Panc1 (cell line): ENCODE data around the gene SYF2. TPM values are rescaled to one million over a fixed set of nuclear protein-coding genes. Genes with fewer than 3 reads are reported as not detected.

Experiments used
- ATAC-seq: fragments of 200-7000 bp; cut with Tn5 transposase; 2 replicates; pipeline ENCODE4 v1.9.1; 2020; ENCODE audit warnings: mild to moderate bottlenecking, moderate library complexity
- BruUV-seq: library from RNA; stranded (reverse); fragments of 400-500 nt; replicated peaks from 2 replicates; lab custom pipeline; 2021; lab: Mats Ljungman, UMichigan
- CTCF ChIA-PET: fragments of 300-600 bp; sonication (Branson Sonifier 250); formaldehyde crosslinking; loops from one replicate; lab custom pipeline; 2022; ENCODE audit warnings: antibody characterized with exemption; lab: Charles Lee
- POLR2A ChIA-PET: fragments of 300-600 bp; sonication (Branson Sonifier 250); formaldehyde crosslinking; loops from one replicate; lab custom pipeline; 2022; ENCODE audit warnings: antibody characterized with exemption; lab: Charles Lee
- DNase-seq: peaks from one replicate; pipeline ENCODE4 v3.0.0-alpha.2; 2010; ENCODE audit warnings: low read depth, low spot score
- H3K27ac ChIP-seq: 2 replicates; pipeline ENCODE4 v1.5.1; 2011; ENCODE audit warnings: mild to moderate bottlenecking, low read length, inconsistent platforms
- H3K27me3 ChIP-seq: fragments of 200-500 bp; sonication (Bioruptor generic); 2 replicates; pipeline ENCODE4 v1.6.0; 2014; ENCODE audit warnings: low read length, inconsistent platforms; ENCODE audit not compliant: control insufficient read depth, insufficient read depth
- H3K36me3 ChIP-seq: fragments of 200-500 bp; sonication (Bioruptor generic); 2 replicates; pipeline ENCODE4 v1.5.1; 2014; ENCODE audit warnings: inconsistent platforms, mild to moderate bottlenecking, low read length, moderate library complexity; ENCODE audit not compliant: control insufficient read depth, insufficient read depth
- H3K4me1 ChIP-seq: 2 replicates; pipeline ENCODE4 v1.5.1; 2011; ENCODE audit warnings: inconsistent platforms, mild to moderate bottlenecking, low read length, moderate library complexity; ENCODE audit not compliant: control insufficient read depth, insufficient read depth
- H3K4me3 ChIP-seq, 2 experiments: 2 replicates each; pipeline ENCODE4 v1.5.1; 2011 to 2012; ENCODE audit warnings: low read depth in 2 of 2, low read length in 2 of 2, mild to moderate bottlenecking in 2 of 2, inconsistent platforms in 1 of 2, moderate library complexity in 1 of 2
- H3K9me3 ChIP-seq: fragments of 200-500 bp; sonication (Bioruptor generic); 2 replicates; pipeline ENCODE4 v1.5.1; 2014; ENCODE audit warnings: low read depth, mild to moderate bottlenecking, inconsistent platforms, low read length, moderate library complexity; ENCODE audit not compliant: control insufficient read depth, insufficient read depth
- CTCF ChIP-seq: fragments of 450-650 bp; IDR thresholded peaks from 2 replicates; pipeline ENCODE4 v1.5.1; 2017; ENCODE audit warnings: mild to moderate bottlenecking
- POLR2AphosphoS5 ChIP-seq: IDR thresholded peaks from 2 replicates; pipeline ENCODE4 v1.6.1; 2012; ENCODE audit warnings: mild to moderate bottlenecking, low read depth, low read length, moderate library complexity
- REST ChIP-seq, 2 experiments: IDR thresholded peaks; 2 replicates each; pipeline ENCODE4 v1.6.1; 2011 to 2012; ENCODE audit warnings: low read depth in 2 of 2, control low read depth in 1 of 2, low read length in 1 of 2, mild to moderate bottlenecking in 1 of 2, moderate library complexity in 1 of 2; ENCODE audit not compliant: insufficient read depth in 1 of 2
- SIN3A ChIP-seq: IDR thresholded peaks from 2 replicates; pipeline ENCODE4 v1.6.1; 2012; ENCODE audit warnings: low read depth, mild to moderate bottlenecking, low read length, moderate library complexity, borderline replicate concordance; ENCODE audit not compliant: insufficient read depth
- TCF7L2 ChIP-seq: IDR thresholded peaks from 2 replicates; pipeline ENCODE4 v1.6.1; 2011; ENCODE audit warnings: mild to moderate bottlenecking, low read depth, low read length, inconsistent platforms
- in situ Hi-C: cut with HindIII; loops from 2 replicates; pipeline ENCODE4 v1.10.0; 2016; ENCODE audit warnings: low sequenced_read_pairs, low pct_unique_long_range_greater_than_20kb
- intact Hi-C: fragments of 100-400 bp; cut with micrococcal nuclease; formaldehyde crosslinking; loops from one replicate; pipeline ENCODE4 v1.10.0; 2022; ENCODE audit not compliant: unreplicated experiment
- total RNA-seq: library from RNA; stranded (reverse); gene quantifications from one replicate; pipeline ENCODE4 v1.2.1, GENCODE V29; 2021; ENCODE audit not compliant: unreplicated experiment

Gene SYF2
- total RNA-seq, 1 experiment from 2014 or later, result 28.9 TPM

DNA sequence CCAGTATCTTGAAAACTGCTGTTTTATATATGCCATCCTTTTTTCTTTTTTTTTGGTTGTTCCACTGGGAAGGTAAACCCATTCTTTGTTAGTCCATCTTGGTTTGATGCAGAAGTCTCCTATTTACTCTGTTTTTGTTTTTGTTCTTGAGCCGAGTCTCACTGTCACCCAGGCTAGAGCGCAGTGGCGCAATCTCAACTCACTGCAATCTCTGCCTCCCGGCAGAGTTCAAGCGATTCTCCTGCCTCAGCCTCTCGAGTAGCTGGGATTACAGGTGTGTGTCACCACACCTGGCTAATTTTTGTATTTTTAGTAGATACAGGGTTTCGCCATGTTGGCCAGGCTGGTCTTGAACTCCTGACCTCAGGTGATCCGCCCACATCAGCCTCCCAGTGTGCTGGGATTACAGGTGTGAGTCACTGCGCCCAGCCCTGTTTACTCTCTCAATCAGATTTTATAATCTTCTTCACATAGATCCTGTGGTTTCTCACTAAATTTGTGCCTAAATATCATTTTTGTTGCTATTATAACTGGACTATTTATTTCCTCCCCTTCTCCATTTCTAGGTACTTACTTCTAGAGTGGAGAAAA lies 12.5 kb downstream of the SYF2 start:
- Histone ChIP-seq H3K4me3 (no peak overlapping the region), H3K27ac (no peak overlapping the region), H3K4me1 (no peaks in the 10 kb centered on the region), H3K36me3 (peaks cover 11% of the 10 kb centered on the region; the same call in 1 of the 2 replicates), H3K27me3 (no peaks in the 10 kb centered on the region), H3K9me3 (no peaks in the 10 kb centered on the region)
- ATAC-seq (no peak), DNase-seq (no peak)
- BruUV-seq, result no TSS peak
- CTCF ChIA-PET, result no interaction called here
- TF ChIP-seq POLR2AphosphoS5, result no peak
- no peak for TF ChIP-seq REST (IDR thresholded peaks at IDR 0.05; ENCODE audit: insufficient read depth in 1 of 2, low read depth in 2 of 2, low read length in 1 of 2)
- TF ChIP-seq SIN3A, result no peak
- TF ChIP-seq CTCF, result no peak
- TF ChIP-seq TCF7L2, result no peak
- POLR2A ChIA-PET, result no interaction called here
- in situ Hi-C loops, result no loop called here
- intact Hi-C loops, result no loop called here

GRCh38 chr1:25217598-25218232 lies 14.6 kb downstream of the SYF2 start:
- in situ Hi-C loops, result no loop called here
- BruUV-seq, result no TSS peak
- POLR2A ChIA-PET, result no interaction called here
- ATAC-seq (0 out of 2 replicates have a peak, but pooled peaks have one; percentile 43), DNase-seq (no peak)
- peaks cover under 1% of the 10 kb centered on the region; the same call in 1 of the 2 replicates for H3K36me3 ChIP-seq
- no peak overlapping the region for H3K27ac ChIP-seq
- intact Hi-C loops, result no loop called here
- no peak overlapping the region for H3K4me3 ChIP-seq
- CTCF ChIA-PET, result no interaction called here
- H3K9me3 ChIP-seq, result no peaks in the 10 kb centered on the region
- no peaks in the 10 kb centered on the region for H3K4me1 ChIP-seq
- H3K27me3 ChIP-seq, result no peaks in the 10 kb centered on the region
- TF ChIP-seq REST (IDR thresholded peaks at IDR 0.05; ENCODE audit: insufficient read depth in 1 of 2, low read depth in 2 of 2, low read length in 1 of 2), result no peak
